ENCODE measurements around the gene CGRRF1.

CGRRF1 gene

DNA sequence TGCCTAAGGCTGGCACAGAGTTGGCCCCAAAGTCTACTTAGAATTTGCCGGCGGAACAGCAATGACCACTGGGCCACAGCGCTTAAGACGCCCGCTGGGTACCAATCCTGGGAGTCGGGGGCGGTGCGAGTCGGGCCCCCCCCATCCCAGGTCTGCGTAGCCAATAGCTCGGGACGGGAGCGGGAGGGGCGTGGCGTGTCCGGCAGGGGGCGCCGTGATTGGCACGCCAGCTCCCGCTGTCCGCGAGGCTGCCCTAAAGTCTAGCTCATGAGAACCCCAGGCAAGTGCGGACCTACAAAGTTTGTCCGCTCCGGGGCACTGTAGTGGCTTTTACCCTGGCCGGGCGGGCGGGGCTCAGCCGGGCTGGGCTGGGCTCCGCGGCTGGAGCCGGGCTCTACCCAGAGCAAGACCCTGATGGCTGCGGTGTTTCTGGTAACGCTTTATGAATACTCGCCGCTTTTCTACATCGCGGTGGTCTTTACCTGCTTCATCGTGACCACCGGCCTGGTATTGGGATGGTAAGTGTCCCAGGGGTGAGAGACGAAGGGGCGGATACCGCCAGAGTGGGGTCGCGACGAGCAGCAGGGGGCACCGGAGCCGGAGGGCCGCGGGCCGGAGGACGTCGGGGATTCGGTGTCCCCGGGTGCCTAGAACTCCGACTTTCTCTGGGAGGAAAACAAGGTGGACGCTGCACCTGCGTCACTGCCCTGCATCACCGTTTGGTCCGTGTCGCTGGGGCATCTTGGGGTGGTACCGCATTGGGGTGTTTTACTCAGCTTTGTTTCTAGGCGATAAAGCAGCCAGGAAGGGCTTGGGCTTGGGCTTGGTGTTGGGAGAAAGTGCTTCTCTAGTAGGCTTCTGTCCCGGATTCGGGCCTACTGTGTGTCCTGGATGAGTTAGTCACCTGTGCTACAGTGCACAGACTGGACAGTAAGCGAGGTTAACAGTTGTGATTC, at the start of gene CGRRF1:
TSS of gene CGRRF1 (plus strand) at position 361 of the 956 bp plus-strand sequence. CDS start at position 415, 54 bp downstream.
- intact Hi-C loops (cut with DNase I), result loop anchor here (2.0 to 5.0 kb wide), 2 partner anchors 21 to 68 kb away; partner anchors contain the start of genes CNIH1 and GMFB
- peak; percentile 97 to 100 (median 99) for DNase-seq

GRCh38 chr14:54462048-54462447, 47.7 kb upstream of the CGRRF1 start:
- no peak for DNase-seq
- intact Hi-C loops (cut with DNase I), result no loop called here

DNA sequence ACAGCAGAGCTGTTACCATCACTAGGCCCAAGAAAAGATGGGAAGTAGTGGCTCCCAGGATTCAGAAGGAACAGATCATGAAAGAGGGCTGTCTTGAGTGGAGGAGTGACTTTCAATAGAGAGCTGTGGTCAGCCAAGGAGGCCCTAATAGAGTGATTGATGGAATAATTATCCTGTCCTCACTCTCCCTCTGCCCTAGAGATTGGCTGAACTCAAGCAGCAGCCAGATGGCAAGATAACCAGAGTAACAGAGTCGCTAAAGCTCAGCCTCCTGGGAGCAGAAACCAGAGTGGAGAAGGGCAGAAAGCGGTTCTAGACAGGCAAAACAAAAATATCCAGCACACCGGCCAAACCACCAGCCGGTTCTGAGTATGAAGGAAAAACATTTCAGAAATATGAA, 44.1 kb upstream of the CGRRF1 start:
- DNase-seq, result no peak
- intact Hi-C loops (cut with DNase I), result no loop called here

- intact Hi-C loops (cut with DNase I), result no loop called here
- DNase-seq, result no peak
These were observed 42.4 kb upstream of the CGRRF1 start for GRCh38 chr14:54467280-54467679.

GRCh38 chr14:54470701-54471100, 39.0 kb upstream of the CGRRF1 start:
- no peak for DNase-seq
- intact Hi-C loops (cut with DNase I), result no loop called here

DNA sequence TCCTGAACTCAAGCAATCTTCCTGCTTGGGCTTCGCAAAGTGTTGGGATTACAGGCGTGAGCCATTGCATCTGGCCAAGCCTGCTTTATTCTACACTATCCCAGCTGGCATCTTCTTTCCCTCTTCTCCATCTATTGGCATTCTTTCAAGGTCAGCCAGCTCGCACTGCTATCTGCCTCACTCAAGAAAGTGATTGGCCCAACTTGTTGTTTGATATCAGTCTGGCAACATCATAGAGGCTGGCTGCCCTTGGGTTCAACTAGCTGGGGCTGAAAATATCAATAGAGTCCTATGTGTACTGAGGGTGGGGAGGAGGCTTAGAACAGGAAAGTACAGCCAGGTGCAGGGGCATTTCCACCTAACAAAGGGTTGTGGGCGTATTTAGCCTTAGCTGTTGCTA, 38.1 kb upstream of the CGRRF1 start:
- intact Hi-C loops (cut with DNase I), result no loop called here
- DNase-seq, result no peak

GRCh38 chr14:54472315-54472714, 37.4 kb upstream of the CGRRF1 start:
- intact Hi-C loops (cut with DNase I), result no loop called here

DNA sequence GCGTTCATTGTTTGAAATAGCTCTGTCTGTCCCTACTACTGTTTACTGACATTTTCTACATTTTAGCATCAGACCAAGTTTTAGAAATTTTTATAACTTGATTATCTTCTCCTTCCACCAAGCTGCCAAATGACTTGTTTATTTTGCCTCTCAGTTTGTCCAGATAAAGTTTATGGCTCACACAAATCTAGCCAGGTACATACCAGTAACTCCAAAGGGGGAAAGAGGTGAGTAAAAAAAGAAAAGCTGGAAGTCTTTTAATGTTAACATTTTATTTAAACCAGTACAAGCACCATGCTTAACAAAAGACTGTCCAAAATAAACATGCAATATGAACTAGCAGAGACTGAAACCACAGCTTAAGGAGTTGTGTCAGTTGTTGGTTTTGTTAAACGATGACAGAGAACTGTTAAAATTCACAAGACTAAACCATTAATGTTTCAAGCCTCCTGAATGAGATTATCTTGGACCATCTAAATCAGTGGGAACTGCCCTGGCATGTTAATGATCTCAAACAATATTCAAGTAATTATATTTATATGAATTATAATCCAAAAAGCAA, 35.4 kb upstream of the CGRRF1 start:
- intact Hi-C loops (cut with DNase I), result no loop called here
- DNase-seq, result no peak

More at GRCh38 chr14:54472315-54472714, 37.4 kb upstream of the CGRRF1 start:
- DNase-seq, result no peak

- intact Hi-C loops (cut with DNase I), result no loop called here
- DNase-seq, result no peak
These were observed 34.4 kb upstream of the CGRRF1 start for GRCh38 chr14:54475187-54475899.

GRCh38 chr14:54475911-54476310, 33.8 kb upstream of the CGRRF1 start:
- no peak for DNase-seq
- intact Hi-C loops (cut with DNase I), result no loop called here

GRCh38 chr14:54478636-54479215, 31.0 kb upstream of the CGRRF1 start:
- intact Hi-C loops (cut with DNase I), result no loop called here
- no peak for DNase-seq

GRCh38 chr14:54480830-54481562, 28.7 kb upstream of the CGRRF1 start:
- intact Hi-C loops (cut with DNase I), result no loop called here
- DNase-seq, result no peak

DNA sequence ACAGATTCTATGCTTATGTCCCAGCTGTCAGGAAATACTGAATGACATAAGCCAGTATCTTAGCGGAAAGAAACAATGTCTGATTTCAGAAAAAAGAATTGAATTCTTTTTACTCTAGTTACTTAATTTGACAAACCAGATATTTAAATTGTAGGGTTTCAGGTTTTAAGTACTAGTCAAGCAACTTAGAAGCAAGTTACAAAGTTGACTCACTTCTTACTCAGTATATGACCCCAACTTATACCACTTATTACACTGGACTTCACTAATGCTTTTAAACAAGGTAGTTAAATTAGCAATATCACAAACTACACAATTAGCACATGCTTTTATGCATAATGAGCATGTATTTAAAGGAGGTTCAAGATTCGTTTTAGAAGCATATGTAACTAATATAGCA, 28.0 kb upstream of the CGRRF1 start:
- intact Hi-C loops (cut with DNase I), result no loop called here
- DNase-seq, result no peak

DNA sequence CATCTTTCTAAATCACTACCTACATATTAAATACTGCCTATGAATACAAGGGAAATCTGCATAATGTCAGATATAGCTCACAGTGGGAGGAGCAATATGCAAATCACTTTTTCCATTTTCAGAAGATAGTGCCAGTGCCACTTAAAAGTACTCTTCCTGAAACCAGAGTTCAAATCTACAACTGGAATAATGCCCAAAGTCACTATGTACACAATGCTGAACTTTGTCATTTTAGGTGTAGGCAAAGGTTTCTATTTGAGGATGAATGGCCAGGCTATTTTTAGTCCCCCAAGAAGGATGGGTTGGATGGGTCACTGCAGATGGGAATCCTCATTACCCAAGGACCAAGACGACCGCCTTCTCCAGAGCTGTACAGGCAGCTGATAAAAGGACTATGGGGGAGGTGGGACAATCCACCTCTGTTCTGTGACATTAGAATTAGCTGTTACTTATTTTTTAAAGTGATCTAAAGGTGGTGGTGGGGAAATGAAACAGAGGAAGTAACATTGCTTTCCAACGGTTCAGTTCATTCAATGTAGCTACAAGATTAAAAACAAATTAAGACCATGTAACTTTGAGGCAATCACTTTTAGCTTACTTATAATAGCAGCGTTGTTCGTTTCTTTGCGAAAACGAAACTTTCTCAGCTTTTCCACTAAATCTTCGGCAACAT, 26.5 kb upstream of the CGRRF1 start:
- intact Hi-C loops (cut with DNase I), result no loop called here

GRCh38 chr14:54483846-54484245, 25.9 kb upstream of the CGRRF1 start:
- no peak for DNase-seq
- intact Hi-C loops (cut with DNase I), result no loop called here

More for the DNA sequence above, 26.5 kb upstream of the CGRRF1 start:
- DNase-seq, result no peak

- intact Hi-C loops (cut with DNase I), result no loop called here
- no peak for DNase-seq
These were observed 23.0 kb upstream of the CGRRF1 start for GRCh38 chr14:54486685-54487084.

DNA sequence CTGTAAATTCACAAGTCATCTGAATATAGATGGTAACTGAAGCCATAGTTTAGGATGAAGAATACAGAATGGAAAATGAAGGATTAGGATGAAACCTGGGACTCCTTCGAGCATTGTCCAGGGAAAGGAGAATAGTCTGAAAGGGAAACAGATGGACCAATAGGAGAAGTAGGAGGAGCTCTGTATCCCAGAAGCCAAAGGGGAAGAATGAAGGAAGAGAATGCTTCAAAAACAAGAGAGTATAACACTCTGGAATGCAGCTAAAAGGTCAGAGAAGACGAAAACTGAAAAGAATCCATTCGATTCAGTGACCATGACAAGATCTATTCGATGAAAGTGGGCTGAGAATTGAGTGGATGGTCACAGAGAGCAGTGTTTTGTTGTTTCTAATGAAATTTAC, 21.9 kb upstream of the CGRRF1 start:
- no peak for DNase-seq
- intact Hi-C loops (cut with DNase I), result loop anchor here (2.0 kb wide), 2 partner anchors 23 to 49 kb away; no protein-coding TSS in a partner anchor

GRCh38 chr14:54488318-54488645, 21.4 kb upstream of the CGRRF1 start:
- intact Hi-C loops (cut with DNase I), result loop anchor here (2.0 kb wide), 2 partner anchors 23 to 49 kb away; no protein-coding TSS in a partner anchor
- no peak for DNase-seq
